Measurements from ENCODE around the gene ENTPD6. TPM values are rescaled to one million over a fixed set of nuclear protein-coding genes. Genes with fewer than 3 reads are reported as not detected.

ENTPD6 gene
- total and polyA plus RNA-seq, 2 of the 4 experiments (the other 2 are of a cell fraction): 61.1 to 98.6 TPM

DNA sequence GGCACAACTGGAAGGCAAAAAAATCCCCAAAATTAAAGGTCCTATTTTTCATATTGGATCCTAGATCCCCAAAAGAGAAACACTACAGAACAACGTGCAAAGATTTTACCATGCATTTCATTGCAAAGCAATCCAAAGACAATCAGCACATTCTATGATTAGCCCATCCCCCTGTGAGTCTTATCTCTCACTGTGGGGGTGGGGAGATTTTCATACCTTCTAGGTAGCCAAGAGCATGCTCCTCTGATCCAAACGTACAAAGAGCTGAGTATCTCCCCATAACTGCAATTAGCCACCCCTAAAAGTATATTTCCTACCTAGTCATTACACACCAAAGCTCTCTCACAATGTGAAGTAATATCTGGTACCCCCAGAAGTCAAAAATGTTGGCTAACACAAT lies 22.2 kb upstream of the ENTPD6 start:
- H4K5ac ChIP-seq (ENCODE audit: low read depth, low read length): no peak overlapping the region
- no peak for ATAC-seq (ENCODE audit: low read depth)
- TF ChIP-seq RAD21 (IDR thresholded peaks at IDR 0.05; ENCODE audit: low read length) (no peak), RCOR1 (IDR thresholded peaks at IDR 0.05; ENCODE audit: insufficient replicate concordance, low read length) (no peak), MXI1 (IDR thresholded peaks at IDR 0.05; ENCODE audit: borderline replicate concordance, low read depth, low read length) (no peak), SMC3 (IDR thresholded peaks at IDR 0.05; ENCODE audit: low read depth, low read length) (no peak), CHD1 (IDR thresholded peaks at IDR 0.05; ENCODE audit: low read depth, low read length) (no peak), FOS (IDR thresholded peaks at IDR 0.05; ENCODE audit: low read depth, low read length) (no peak), NFE2L2 (IDR thresholded peaks at IDR 0.05; ENCODE audit: low read depth, low read length) (no peak), MAFK (IDR thresholded peaks at IDR 0.05; ENCODE audit: low read depth, low read length) (no peak), MAZ (IDR thresholded peaks at IDR 0.05; ENCODE audit: borderline replicate concordance, low read depth, low read length) (no peak), POLR2A (IDR thresholded peaks at IDR 0.05; ENCODE audit: low read depth, low read length) (no peak), CEBPB (IDR thresholded peaks at IDR 0.05; ENCODE audit: low read depth, low read length) (no peak), BHLHE40 (IDR thresholded peaks at IDR 0.05; ENCODE audit: low read depth, low read length) (no peak), RFX5 (IDR thresholded peaks at IDR 0.05; ENCODE audit: low read depth, low read length) (no peak)
- TF ChIP-seq, protein P1, sequence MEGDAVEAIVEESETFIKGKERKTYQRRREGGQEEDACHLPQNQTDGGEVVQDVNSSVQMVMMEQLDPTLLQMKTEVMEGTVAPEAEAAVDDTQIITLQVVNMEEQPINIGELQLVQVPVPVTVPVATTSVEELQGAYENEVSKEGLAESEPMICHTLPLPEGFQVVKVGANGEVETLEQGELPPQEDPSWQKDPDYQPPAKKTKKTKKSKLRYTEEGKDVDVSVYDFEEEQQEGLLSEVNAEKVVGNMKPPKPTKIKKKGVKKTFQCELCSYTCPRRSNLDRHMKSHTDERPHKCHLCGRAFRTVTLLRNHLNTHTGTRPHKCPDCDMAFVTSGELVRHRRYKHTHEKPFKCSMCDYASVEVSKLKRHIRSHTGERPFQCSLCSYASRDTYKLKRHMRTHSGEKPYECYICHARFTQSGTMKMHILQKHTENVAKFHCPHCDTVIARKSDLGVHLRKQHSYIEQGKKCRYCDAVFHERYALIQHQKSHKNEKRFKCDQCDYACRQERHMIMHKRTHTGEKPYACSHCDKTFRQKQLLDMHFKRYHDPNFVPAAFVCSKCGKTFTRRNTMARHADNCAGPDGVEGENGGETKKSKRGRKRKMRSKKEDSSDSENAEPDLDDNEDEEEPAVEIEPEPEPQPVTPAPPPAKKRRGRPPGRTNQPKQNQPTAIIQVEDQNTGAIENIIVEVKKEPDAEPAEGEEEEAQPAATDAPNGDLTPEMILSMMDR (conservative IDR thresholded peaks at IDR 0.05; ENCODE audit: low read depth, low read length): no peak
- TF ChIP-seq, protein P2, sequence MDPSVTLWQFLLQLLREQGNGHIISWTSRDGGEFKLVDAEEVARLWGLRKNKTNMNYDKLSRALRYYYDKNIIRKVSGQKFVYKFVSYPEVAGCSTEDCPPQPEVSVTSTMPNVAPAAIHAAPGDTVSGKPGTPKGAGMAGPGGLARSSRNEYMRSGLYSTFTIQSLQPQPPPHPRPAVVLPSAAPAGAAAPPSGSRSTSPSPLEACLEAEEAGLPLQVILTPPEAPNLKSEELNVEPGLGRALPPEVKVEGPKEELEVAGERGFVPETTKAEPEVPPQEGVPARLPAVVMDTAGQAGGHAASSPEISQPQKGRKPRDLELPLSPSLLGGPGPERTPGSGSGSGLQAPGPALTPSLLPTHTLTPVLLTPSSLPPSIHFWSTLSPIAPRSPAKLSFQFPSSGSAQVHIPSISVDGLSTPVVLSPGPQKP (IDR thresholded peaks at IDR 0.05; ENCODE audit: borderline replicate concordance, low read depth, low read length): no peak
- TF ChIP-seq, protein P3, sequence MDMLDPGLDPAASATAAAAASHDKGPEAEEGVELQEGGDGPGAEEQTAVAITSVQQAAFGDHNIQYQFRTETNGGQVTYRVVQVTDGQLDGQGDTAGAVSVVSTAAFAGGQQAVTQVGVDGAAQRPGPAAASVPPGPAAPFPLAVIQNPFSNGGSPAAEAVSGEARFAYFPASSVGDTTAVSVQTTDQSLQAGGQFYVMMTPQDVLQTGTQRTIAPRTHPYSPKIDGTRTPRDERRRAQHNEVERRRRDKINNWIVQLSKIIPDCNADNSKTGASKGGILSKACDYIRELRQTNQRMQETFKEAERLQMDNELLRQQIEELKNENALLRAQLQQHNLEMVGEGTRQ (IDR thresholded peaks at IDR 0.05; ENCODE audit: low read depth, low read length): no peak
- no peak overlapping the region for H3K18ac ChIP-seq (ENCODE audit: low read depth, low read length)
- H3K27ac ChIP-seq (ENCODE audit: insufficient read depth, low read length): no peak overlapping the region
- no peak overlapping the region for H2BK15ac ChIP-seq (ENCODE audit: low read depth, low read length)
- no peaks in the 10 kb centered on the region for H3K9me3 ChIP-seq (ENCODE audit: control insufficient read depth, insufficient read depth, low read length)
- H3K36me3 ChIP-seq (ENCODE audit: control insufficient read depth, insufficient read depth, low read length): no peaks in the 10 kb centered on the region
- ChIA-PET POLR2A (ENCODE audit: unreplicated experiment) (no interaction called here), CTCF (no interaction called here)
- H4K8ac ChIP-seq (ENCODE audit: low read depth in 2 of 2, low read length in 2 of 2): no peak overlapping the region
- BruUV-seq (replicated peaks): no TSS peak
- peaks cover 3% of the 10 kb centered on the region for H3K9me1 ChIP-seq (ENCODE audit: insufficient read depth, low read length)
- DNase-seq: no peak
- no peak overlapping the region for H2AFZ ChIP-seq (replicated peaks; ENCODE audit: low read length, poor library complexity)
- no peaks in the 10 kb centered on the region for H4K20me1 ChIP-seq (ENCODE audit: insufficient read depth, low read length)
- H3K79me1 ChIP-seq (ENCODE audit: low read depth in 1 of 2, low read length in 2 of 2): no peaks in the 10 kb centered on the region
- no peak overlapping the region for H4K91ac ChIP-seq (ENCODE audit: insufficient read depth, low read depth, low read length)
- WGBS, 2 experiments (ENCODE audit: extremely low coverage in 2 of 2, insufficient read length in 1 of 2): no CpG with 5 or more reads among the region's 2 CpGs
- no peak overlapping the region for H2BK5ac ChIP-seq (ENCODE audit: low read depth, low read length, poor library complexity, severe bottlenecking)
- intact Hi-C loops (cut with micrococcal nuclease) (no loop called here), in situ Hi-C loops (cut with MboI; ENCODE audit: low sequenced_read_pairs) (loop anchor here (10.0 to 25.0 kb wide), 3 partner anchors 99 to 814 kb away; no protein-coding TSS in a partner anchor), dilution Hi-C loops (cut with HindIII; ENCODE audit: low sequenced_read_pairs, unreplicated experiment) (no loop called here)
- no peak overlapping the region for H3K23ac ChIP-seq (ENCODE audit: low read depth, low read length)
- no peak overlapping the region for H2BK120ac ChIP-seq (ENCODE audit: low read depth, low read length)
- no peak overlapping the region for H3K9ac ChIP-seq (ENCODE audit: low read depth, low read length)
- H3K27me3 ChIP-seq (ENCODE audit: control insufficient read depth, insufficient read depth, low read length): peaks cover 12% of the 10 kb centered on the region
- H3K14ac ChIP-seq (replicated peaks; ENCODE audit: low read depth, low read length): no peak overlapping the region
- no peak overlapping the region for H3K56ac ChIP-seq (ENCODE audit: extremely low read depth, insufficient read depth, low read length)
- no peak overlapping the region for H2AK5ac ChIP-seq (ENCODE audit: low read depth, low read length)
- H3K4me1 ChIP-seq (ENCODE audit: control insufficient read depth, insufficient read depth, low read length): 0 out of 2 replicates have a peak, but pooled peaks cover 1% of the 10 kb centered on the region
- H2BK20ac ChIP-seq (ENCODE audit: low read depth, low read length): no peak overlapping the region
- H2AK9ac ChIP-seq (replicated peaks; ENCODE audit: low read depth, low read length, poor library complexity): no peak overlapping the region
- H3K4me3 ChIP-seq (ENCODE audit: insufficient read depth, low read depth, low read length): no peak overlapping the region
- no peak overlapping the region for H3K4ac ChIP-seq (ENCODE audit: low read depth, low read length)
- H3K4me2 ChIP-seq (ENCODE audit: low read depth, low read length): no peak overlapping the region

Measured in IMR-90 (cell line).